ENCODE results near the gene EP400. TPM values are rescaled to one million over a fixed set of nuclear protein-coding genes. Genes with fewer than 3 reads are reported as not detected.

Gene EP400
- polyA plus RNA-seq, 3 donors from 2014 or later, result 0.05 to 4.1 (median 0.74) TPM

DNA sequence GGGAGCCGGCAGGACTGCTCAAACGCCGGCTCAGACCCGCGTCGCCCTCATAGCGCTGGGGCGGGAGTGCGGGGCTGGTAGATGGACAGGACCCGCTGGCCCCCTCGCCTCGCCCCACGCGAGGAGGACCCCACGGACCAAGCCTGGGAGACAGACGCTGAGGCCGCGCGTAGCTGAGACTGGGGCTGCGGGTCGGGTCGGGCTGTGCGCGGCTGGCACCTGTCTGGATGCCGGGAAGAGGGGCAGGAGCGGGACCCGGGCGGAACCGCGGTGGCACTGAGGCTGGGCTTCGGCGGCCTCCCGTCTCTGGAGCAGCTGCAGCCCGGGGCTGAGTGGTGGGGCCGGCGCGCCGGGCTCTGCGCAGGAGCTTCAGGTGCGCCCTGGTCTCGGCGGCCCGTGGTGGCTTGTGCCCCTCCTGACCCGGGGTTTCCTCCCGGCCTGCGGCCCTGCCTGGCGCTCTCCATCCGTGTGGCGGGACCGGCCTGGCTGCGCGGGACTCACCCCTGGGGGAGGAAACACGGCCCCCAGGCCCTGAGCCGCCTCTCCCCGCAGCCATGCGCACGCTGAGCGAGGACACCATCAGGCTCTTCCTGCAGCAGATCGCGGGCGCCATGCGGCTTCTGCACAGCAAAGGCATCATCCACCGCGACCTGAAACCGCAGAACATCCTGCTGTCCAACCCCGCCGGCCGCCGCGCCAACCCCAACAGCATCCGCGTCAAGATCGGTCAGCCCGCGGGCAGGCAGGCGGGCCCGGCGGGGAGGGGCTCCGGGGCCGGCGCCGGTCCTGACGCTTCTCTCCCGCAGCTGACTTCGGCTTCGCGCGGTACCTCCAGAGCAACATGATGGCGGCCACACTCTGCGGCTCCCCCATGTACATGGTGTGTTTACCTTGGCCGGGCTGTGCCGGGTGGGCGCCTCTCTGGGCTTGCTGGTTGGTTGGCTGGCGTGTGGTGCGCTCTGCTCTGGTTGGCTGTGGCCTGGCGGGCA lies 41.4 kb upstream of the EP400 start:
- no peak overlapping the region for H3K27ac Mint-ChIP-seq
- H3K4me3 Mint-ChIP-seq, result no peak overlapping the region
- peaks cover 2 to 7% (median 2%) of the 10 kb centered on the region in 3 donors for H3K27me3 Mint-ChIP-seq (ENCODE audit: low read depth in 3 of 3)
- H3K4me1 Mint-ChIP-seq, result peaks cover 0 to 7% of the 10 kb centered on the region in 2 donors
- DNase-seq, result no peak
- H3K9me3 Mint-ChIP-seq, result no peaks in the 10 kb centered on the region
- H3K36me3 Mint-ChIP-seq, result no peaks in the 10 kb centered on the region

DNA sequence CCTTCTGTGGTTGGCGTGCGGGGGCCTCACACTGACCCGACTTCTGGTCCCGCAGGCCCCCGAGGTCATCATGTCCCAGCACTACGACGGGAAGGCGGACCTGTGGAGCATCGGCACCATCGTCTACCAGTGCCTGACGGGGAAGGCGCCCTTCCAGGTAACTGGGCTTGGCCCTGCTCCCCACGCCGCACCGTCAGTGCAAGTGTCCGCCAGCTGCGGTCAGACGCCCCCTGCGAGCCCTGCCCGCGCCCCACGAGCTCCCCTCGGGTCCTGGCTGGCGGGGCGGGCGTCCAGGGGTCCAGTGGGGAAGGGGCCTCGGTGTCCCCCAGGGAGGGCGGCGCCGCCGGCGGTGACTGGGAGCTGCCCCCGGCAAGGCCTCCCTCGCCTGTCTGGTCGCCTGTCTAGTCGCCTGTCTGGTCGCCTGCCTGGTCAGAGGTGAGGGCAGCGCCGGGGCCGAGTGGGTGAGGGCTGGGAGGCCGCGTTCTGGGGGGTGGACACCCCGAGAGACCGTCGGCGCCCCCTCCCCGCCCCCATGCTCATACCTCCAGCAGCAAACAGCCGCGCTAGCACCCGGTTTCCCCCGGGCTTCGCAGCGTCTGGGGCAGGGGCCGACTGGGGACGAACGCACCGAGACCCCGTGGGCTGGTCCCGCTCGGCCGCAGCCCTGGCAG lies 40.5 kb upstream of the EP400 start:
- DNase-seq, result no peak
- Mint-ChIP-seq H3K27me3 (ENCODE audit: low read depth in 3 of 3) (peaks cover 0 to 7% (median 2%) of the 10 kb centered on the region in 3 donors), H3K4me3 (no peak overlapping the region), H3K27ac (no peak overlapping the region), H3K36me3 (no peaks in the 10 kb centered on the region), H3K9me3 (no peaks in the 10 kb centered on the region), H3K4me1 (peaks cover 0 to 6% of the 10 kb centered on the region in 2 donors)

DNA sequence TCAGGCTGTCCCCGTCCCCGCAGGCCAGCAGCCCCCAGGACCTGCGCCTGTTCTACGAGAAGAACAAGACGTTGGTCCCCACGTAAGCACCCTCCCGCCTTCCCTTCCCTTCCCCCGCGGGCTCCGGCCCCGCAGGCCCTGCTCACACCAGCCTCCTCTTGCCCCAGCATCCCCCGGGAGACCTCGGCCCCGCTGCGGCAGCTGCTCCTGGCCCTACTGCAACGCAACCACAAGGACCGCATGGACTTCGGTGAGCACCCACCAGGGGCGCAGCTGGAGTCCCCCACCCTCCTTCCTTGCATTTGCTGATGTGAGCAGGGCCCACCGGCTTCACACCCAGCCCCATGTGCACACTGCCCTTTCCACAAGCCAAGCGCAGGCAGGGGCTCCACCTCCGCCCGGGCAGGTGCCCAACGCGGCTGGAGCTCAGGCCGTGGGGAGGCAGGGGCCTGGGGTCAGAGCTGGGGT lies 40.0 kb upstream of the EP400 start:
- no peak for DNase-seq
- Mint-ChIP-seq H3K36me3 (no peaks in the 10 kb centered on the region), H3K27ac (no peak overlapping the region), H3K9me3 (no peaks in the 10 kb centered on the region), H3K4me3 (no peak overlapping the region), H3K27me3 (ENCODE audit: low read depth in 3 of 3) (peaks cover 0 to 7% (median 2%) of the 10 kb centered on the region in 3 donors), H3K4me1 (peaks cover 0 to 6% of the 10 kb centered on the region in 2 donors)

DNA sequence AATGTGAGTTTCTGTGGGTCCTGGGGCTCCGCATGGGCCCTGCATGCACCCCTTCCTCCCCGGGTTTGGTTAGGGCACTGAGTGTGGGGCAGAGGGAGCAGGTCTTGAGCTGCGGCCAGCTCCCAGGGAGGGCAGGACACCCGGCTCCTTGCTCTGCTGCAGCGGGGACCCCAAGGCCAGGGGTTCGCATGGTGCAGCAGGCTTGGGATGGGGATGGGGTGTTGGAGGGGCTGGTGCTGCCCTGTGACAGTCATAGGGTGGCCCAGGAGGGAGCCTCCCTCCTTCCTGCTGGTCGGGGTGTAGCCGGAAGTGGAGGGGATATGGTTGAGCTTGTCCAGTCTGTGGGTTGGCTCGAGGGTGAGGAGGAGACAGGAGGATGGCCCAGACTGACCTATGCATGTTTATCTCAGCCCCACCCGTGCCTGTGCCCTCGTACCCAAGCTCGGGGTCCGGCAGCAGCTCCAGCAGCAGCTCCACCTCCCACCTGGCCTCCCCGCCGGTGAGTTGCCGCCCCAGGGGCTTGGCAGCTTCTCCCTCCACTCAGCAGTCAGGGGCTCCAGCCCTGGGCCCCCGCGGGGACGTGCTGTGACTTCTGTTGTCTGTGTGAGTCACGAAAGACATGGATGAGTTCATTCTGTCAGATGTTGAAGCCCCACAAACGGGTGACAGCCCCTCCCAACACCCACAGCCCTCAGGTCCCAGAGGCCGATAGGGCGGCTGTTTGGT lies 39.3 kb upstream of the EP400 start:
- H3K9me3 Mint-ChIP-seq, result no peaks in the 10 kb centered on the region
- no peaks in the 10 kb centered on the region for H3K36me3 Mint-ChIP-seq
- peaks cover 0 to 7% (median 2%) of the 10 kb centered on the region in 3 donors for H3K27me3 Mint-ChIP-seq (ENCODE audit: low read depth in 3 of 3)
- DNase-seq, result no peak
- H3K4me1 Mint-ChIP-seq, result peaks cover 0 to 4% of the 10 kb centered on the region in 2 donors
- H3K4me3 Mint-ChIP-seq, result no peak overlapping the region
- H3K27ac Mint-ChIP-seq, result no peak overlapping the region

DNA sequence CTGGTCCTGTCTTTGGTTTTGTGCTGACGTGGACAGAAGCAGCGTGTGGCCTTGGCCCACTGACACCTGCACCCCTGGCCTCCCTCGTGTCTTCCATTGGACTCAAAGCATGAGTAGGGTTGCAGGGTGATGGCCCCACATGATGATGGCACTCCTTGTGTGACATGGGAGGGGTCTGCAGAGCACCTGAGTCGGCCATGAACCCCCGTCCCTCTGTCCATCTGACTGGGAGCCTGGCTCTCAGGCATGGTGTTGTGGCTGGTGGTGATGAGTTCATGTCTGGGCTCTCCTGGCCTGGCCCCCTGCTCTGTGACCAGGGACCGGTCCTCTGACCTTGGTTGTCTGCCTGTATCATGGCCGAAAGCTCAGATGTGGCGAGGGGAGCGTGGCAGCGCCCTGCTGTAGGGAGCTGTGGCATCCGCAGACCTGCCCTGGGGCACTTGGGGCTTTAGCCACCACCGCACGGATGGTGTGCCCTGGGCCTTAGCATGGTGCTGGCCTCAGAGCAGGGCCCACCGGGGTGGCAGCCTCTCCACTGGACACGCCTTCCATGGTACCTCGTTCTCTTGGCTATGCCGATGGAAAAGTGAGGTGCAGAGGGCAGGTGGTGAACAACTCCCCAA lies 38.6 kb upstream of the EP400 start:
- H3K4me3 Mint-ChIP-seq, result no peak overlapping the region
- H3K27ac Mint-ChIP-seq, result no peak overlapping the region
- no peaks in the 10 kb centered on the region for H3K4me1 Mint-ChIP-seq
- no peaks in the 10 kb centered on the region for H3K36me3 Mint-ChIP-seq
- no peaks in the 10 kb centered on the region for H3K9me3 Mint-ChIP-seq
- peaks cover 0 to 7% (median 2%) of the 10 kb centered on the region in 3 donors for H3K27me3 Mint-ChIP-seq (ENCODE audit: low read depth in 3 of 3)
- DNase-seq, result no peak

DNA sequence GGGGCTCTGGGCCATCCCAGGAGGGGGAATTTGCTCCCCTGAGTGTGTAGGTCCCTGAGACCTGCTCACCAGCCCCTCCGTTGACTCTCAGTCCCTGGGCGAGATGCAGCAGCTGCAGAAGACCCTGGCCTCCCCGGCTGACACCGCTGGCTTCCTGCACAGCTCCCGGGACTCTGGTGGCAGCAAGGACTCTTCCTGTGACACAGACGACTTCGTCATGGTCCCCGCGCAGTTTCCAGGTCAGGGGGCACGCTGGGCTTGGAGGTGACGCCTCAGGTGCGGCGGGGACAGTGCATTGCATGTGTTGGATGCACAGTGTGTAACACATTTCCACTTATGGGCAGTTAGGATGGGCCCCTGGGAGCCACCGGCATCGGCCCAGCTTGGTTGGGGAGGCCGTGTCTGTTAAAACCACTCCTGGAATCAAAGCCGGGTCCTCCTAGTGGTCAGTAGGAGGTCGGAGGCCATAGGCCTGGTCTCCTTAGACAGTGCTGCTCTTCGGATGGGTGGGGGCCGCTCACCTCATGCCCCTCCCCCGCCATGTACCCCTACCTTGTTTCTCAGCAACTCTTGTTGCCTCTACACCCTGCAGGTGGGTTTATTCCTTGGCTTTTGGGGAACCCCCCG lies 37.8 kb upstream of the EP400 start:
- H3K4me3 Mint-ChIP-seq, result no peak overlapping the region
- H3K4me1 Mint-ChIP-seq, result no peaks in the 10 kb centered on the region
- DNase-seq, result no peak
- H3K9me3 Mint-ChIP-seq, result no peaks in the 10 kb centered on the region
- no peaks in the 10 kb centered on the region for H3K36me3 Mint-ChIP-seq
- peaks cover 0 to 7% (median 2%) of the 10 kb centered on the region in 3 donors for H3K27me3 Mint-ChIP-seq (ENCODE audit: low read depth in 3 of 3)
- H3K27ac Mint-ChIP-seq, result no peak overlapping the region

DNA sequence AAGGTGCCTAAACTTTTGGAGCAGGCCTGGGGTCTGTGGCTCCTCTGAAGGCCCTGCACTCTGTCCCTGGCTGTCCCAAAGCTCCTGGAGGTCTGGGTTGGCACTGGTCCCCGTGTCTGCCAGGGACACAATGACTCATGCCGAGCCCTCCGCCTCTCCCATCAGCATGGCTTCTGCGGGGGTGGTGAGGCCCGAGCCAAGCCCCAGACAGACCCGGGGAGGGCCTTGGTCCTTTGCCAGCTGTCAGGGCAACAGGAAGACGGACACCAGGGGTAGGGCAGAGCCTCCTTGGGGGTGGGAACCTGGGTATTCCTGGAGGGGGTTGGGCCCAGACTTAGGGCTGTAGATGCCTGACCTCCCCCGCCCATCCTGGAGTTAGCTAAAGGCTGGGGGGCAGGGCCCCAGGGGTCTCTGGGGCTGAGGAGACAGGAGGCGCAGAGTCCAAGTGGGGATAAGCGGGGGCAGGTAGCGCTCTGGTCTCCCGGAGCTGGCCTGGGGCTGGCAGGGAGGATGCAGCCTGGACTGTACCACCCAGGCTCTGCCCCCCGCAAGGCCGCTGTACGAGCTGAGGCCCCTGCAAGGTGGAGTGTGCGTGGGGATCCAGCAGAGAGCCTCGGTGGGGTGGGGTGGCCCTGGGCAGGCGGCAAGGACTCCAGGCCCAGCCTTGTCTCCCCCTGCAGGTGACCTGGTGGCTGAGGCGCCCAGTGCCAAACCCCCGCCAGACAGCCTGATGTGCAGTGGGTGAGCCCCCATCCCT lies 37.0 kb upstream of the EP400 start:
- DNase-seq, result no peak
- Mint-ChIP-seq H3K9me3 (no peaks in the 10 kb centered on the region), H3K27ac (no peak overlapping the region), H3K4me3 (no peak overlapping the region), H3K36me3 (no peaks in the 10 kb centered on the region), H3K27me3 (ENCODE audit: low read depth in 3 of 3) (peaks cover 0 to 7% (median 2%) of the 10 kb centered on the region in 3 donors), H3K4me1 (no peaks in the 10 kb centered on the region)

DNA sequence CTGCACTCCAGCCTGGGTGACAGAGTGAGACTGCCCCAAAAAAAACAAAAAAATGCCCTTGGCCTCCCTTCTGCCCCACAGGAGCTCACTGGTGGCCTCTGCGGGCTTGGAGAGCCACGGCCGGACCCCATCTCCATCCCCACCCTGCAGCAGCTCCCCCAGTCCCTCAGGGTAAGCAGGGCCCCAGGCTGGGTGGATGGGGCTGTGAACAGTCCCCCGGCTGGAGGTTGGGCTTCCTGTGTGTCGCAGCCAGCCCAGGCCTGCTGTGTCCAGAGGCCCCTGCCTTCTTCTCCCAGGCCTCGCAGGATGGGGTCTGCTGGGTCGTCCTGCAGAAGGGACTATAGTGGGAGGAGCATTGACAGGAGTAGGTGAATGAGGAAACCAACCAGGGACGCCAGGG lies 36.1 kb upstream of the EP400 start:
- peaks cover 0 to 7% (median 2%) of the 10 kb centered on the region in 3 donors for H3K27me3 Mint-ChIP-seq (ENCODE audit: low read depth in 3 of 3)
- H3K9me3 Mint-ChIP-seq, result no peaks in the 10 kb centered on the region
- DNase-seq, result no peak
- peaks cover 0 to 3% of the 10 kb centered on the region in 2 donors for H3K4me1 Mint-ChIP-seq
- H3K36me3 Mint-ChIP-seq, result no peaks in the 10 kb centered on the region
- no peak overlapping the region for H3K27ac Mint-ChIP-seq
- H3K4me3 Mint-ChIP-seq, result no peak overlapping the region

DNA sequence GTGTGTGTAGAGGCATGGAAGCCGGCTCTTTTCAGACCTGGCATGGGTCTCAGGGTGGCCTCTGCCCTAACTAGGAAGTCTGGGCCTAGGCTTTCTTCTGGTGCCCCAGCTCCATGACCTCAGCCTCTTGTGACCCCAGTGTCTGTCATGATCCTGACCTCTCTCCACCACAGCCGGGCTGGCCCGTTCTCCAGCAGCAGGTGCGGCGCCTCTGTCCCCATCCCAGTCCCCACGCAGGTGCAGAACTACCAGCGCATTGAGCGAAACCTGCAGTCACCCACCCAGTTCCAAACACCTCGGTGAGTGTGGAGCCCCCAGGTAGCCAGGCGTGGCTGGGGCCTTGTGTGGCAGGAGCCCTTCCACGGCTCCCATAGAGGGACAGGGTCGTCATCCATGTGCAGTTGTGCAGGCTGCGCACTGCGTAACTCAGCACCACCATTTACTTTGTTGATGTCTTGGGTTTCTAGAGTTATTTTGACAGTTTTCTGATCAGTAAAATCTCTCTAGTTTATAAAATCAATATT lies 35.5 kb upstream of the EP400 start:
- Mint-ChIP-seq H3K36me3 (no peaks in the 10 kb centered on the region), H3K4me1 (peaks cover 0 to 3% of the 10 kb centered on the region in 2 donors), H3K4me3 (no peak overlapping the region), H3K27ac (no peak overlapping the region), H3K27me3 (ENCODE audit: low read depth in 3 of 3) (peaks cover 0 to 7% (median 2%) of the 10 kb centered on the region in 3 donors), H3K9me3 (no peaks in the 10 kb centered on the region)
- DNase-seq, result no peak

DNA sequence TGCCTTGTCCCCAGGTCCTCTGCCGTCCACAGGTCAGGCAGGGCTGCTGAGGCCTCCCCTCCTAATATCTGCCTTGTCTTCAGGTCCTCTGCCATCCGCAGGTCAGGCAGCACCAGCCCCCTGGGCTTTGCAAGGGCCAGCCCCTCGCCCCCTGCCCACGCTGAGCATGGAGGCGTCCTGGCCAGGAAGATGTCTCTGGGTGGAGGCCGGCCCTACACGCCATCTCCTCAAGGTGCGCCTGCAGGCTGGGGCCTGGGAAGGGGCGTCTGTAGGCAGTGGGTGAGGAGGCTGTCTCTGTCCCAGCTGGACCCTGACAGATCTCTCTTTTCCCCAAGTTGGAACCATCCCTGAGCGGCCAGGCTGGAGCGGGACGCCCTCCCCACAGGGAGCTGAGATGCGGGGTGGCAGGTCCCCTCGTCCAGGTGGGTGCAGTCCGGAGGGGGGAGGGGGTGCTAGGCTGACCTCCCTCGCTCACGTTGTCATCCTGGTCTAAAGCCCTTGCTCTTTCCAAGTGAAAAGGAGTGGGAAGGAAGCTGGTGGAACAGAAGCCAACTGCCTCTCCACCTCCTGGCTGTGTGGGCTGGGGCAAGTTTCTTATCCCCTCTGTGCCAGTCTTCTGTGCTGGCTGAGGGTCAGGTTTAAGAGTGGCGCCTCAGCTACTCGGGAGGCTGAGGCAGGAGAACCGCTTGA lies 34.6 kb upstream of the EP400 start:
- peaks cover 0 to 3% of the 10 kb centered on the region in 2 donors for H3K4me1 Mint-ChIP-seq
- peaks cover 0 to 5% (median 2%) of the 10 kb centered on the region in 3 donors for H3K27me3 Mint-ChIP-seq (ENCODE audit: low read depth in 3 of 3)
- H3K4me3 Mint-ChIP-seq, result no peak overlapping the region

DNA sequence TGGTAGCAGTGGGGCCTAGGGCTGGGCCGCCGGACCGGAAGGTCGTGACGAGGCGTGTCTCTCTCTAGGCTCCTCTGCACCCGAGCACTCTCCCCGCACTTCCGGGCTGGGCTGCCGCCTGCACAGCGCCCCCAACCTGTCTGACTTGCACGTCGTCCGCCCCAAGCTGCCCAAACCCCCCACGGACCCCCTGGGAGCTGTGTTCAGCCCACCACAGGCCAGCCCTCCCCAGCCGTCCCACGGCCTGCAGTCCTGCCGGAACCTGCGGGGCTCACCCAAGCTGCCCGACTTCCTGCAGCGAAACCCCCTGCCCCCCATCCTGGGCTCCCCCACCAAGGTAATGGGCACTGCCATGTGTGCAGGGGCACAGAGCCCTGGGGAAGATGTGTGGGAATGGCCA lies 33.9 kb upstream of the EP400 start:
- H3K4me3 Mint-ChIP-seq, result no peak overlapping the region
- H3K27ac Mint-ChIP-seq, result no peak overlapping the region
- H3K36me3 Mint-ChIP-seq, result peaks cover 0 to 4% (median 0%) of the 10 kb centered on the region in 3 donors
- peaks cover 0 to 4% (median 2%) of the 10 kb centered on the region in 3 donors for H3K27me3 Mint-ChIP-seq (ENCODE audit: low read depth in 3 of 3)
- no peaks in the 10 kb centered on the region for H3K9me3 Mint-ChIP-seq
- DNase-seq, result no peak
- peaks cover 0 to 3% of the 10 kb centered on the region in 2 donors for H3K4me1 Mint-ChIP-seq

More for the DNA sequence above, 34.6 kb upstream of the EP400 start:
- Mint-ChIP-seq H3K36me3 (no peaks in the 10 kb centered on the region), H3K27ac (no peak overlapping the region), H3K9me3 (no peaks in the 10 kb centered on the region)
- no peak for DNase-seq

Data from immature natural killer cell (primary cell).